Neuronal stem cell (in vitro differentiated cells): ENCODE results near the gene METTL26.
A peak's percentile ranks its signal among the peaks of the same experiment; 100 is the strongest.

Source experiments
- DNase-seq: peaks from one replicate; pipeline ENCODE4 v3.0.0-alpha.2; 2013; ENCODE audit warnings: low spot score
- H2AFZ ChIP-seq: one replicate; pipeline ENCODE4 v1.6.1; 2013; ENCODE audit warnings: mild to moderate bottlenecking, low read length, inconsistent platforms
- H2AK5ac ChIP-seq: 2 replicates; pipeline ENCODE4 v1.6.1; 2013; ENCODE audit warnings: low read depth, mild to moderate bottlenecking, inconsistent platforms, low read length, moderate library complexity, mixed read lengths
- H2BK120ac ChIP-seq: 2 replicates; pipeline ENCODE4 v1.6.1; 2013; ENCODE audit warnings: low read depth, mild to moderate bottlenecking, inconsistent platforms, low read length, moderate library complexity, mixed read lengths
- H2BK12ac ChIP-seq: one replicate; pipeline ENCODE4 v1.6.1; 2013; ENCODE audit warnings: low read length, inconsistent platforms
- H2BK15ac ChIP-seq: 2 replicates; pipeline ENCODE4 v1.6.1; 2013; ENCODE audit warnings: mild to moderate bottlenecking, low read length, inconsistent platforms, mixed read lengths
- H2BK5ac ChIP-seq: one replicate; pipeline ENCODE4 v1.6.1; 2013; ENCODE audit warnings: inconsistent platforms, mild to moderate bottlenecking, low read length, moderate library complexity
- H3K14ac ChIP-seq: one replicate; pipeline ENCODE4 v1.6.1; 2013; ENCODE audit warnings: low read length, inconsistent platforms
- H3K18ac ChIP-seq: 2 replicates; pipeline ENCODE4 v1.6.1; 2013; ENCODE audit warnings: low read length, inconsistent platforms
- H3K23ac ChIP-seq: 2 replicates; pipeline ENCODE4 v1.6.1; 2013; ENCODE audit warnings: low read depth, mild to moderate bottlenecking, mixed read lengths, low read length, inconsistent platforms; ENCODE audit not compliant: poor library complexity
- H3K27ac ChIP-seq: replicated peaks from 3 replicates; pipeline ENCODE4 v1.5.1; 2013; ENCODE audit warnings: low read length, inconsistent platforms
- H3K27me3 ChIP-seq, 3 experiments: 2 replicates each; pipeline ENCODE4 v1.6.1; 2013; ENCODE audit warnings: low read length in 3 of 3, mild to moderate bottlenecking in 2 of 3, inconsistent platforms in 1 of 3, low read depth in 1 of 3, mixed read lengths in 1 of 3, moderate library complexity in 1 of 3; ENCODE audit not compliant: control insufficient read depth in 3 of 3, insufficient read depth in 3 of 3
- H3K36me3 ChIP-seq, 2 donors: replicated peaks in 1 of 2; 2 replicates each; pipeline ENCODE4 v1.6.1; 2013; ENCODE audit warnings: low read length in 2 of 2; ENCODE audit not compliant: control insufficient read depth in 2 of 2, insufficient read depth in 2 of 2
- H3K4ac ChIP-seq: 2 replicates; pipeline ENCODE4 v1.6.1; 2013; ENCODE audit warnings: inconsistent platforms, mild to moderate bottlenecking, low read length, moderate library complexity
- H3K4me1 ChIP-seq, 2 donors: 1 replicate in 1 of 2; 2 replicates in 1 of 2; pipeline ENCODE4 v1.6.1; 2013; ENCODE audit warnings: low read length in 2 of 2, low read depth in 1 of 2; ENCODE audit not compliant: control insufficient read depth in 2 of 2, insufficient read depth in 1 of 2
- H3K4me2 ChIP-seq: one replicate; pipeline ENCODE4 v1.6.1; 2013; ENCODE audit warnings: mild to moderate bottlenecking, low read length, inconsistent platforms; ENCODE audit not compliant: insufficient read depth, poor library complexity, severe bottlenecking
- H3K4me3 ChIP-seq, 2 donors: 2 replicates each; pipeline ENCODE4 v1.5.1; 2013; ENCODE audit warnings: low read length in 2 of 2, mild to moderate bottlenecking in 2 of 2, inconsistent platforms in 1 of 2, moderate library complexity in 1 of 2
- H3K79me1 ChIP-seq: one replicate; pipeline ENCODE4 v1.6.1; 2013; ENCODE audit warnings: low read depth, mild to moderate bottlenecking, inconsistent platforms, low read length, moderate library complexity
- H3K9ac ChIP-seq: one replicate; pipeline ENCODE4 v1.6.1; 2013; ENCODE audit warnings: mild to moderate bottlenecking, low read depth, low read length, inconsistent platforms; ENCODE audit not compliant: poor library complexity
- H3K9me3 ChIP-seq, 2 donors: replicated peaks in 1 of 2; 2 replicates each; pipeline versions ENCODE3 to v1.6.1; 2013; ENCODE audit warnings: low read length in 2 of 2, mild to moderate bottlenecking in 2 of 2, inconsistent platforms in 1 of 2, low read depth in 1 of 2, mixed read lengths in 1 of 2, moderate library complexity in 1 of 2; ENCODE audit not compliant: control insufficient read depth in 2 of 2, insufficient read depth in 1 of 2
- H4K8ac ChIP-seq: one replicate; pipeline ENCODE4 v1.6.1; 2013; ENCODE audit warnings: low read depth, mild to moderate bottlenecking, inconsistent platforms, low read length, moderate library complexity
- H4K91ac ChIP-seq: one replicate; pipeline ENCODE4 v1.6.1; 2013; ENCODE audit warnings: low read length, low read depth, mild to moderate bottlenecking, inconsistent platforms; ENCODE audit not compliant: poor library complexity
- WGBS, 2 donors: extraction: QIAGEN DNeasy Blood & Tissue Kit; methylation state at CpG; one replicate each; pipeline ENCODE4 v1.1.7; 2013; ENCODE audit warnings: missing lambda C conversion rate in 2 of 2, mixed read lengths in 1 of 2; ENCODE audit not compliant: insufficient read length in 2 of 2, insufficient replicate concordance in 1 of 2; ENCODE audit errors: extremely low coverage in 2 of 2; 5-methylcytosine and 5-hydroxymethylcytosine counted together

Gene METTL26

DNA sequence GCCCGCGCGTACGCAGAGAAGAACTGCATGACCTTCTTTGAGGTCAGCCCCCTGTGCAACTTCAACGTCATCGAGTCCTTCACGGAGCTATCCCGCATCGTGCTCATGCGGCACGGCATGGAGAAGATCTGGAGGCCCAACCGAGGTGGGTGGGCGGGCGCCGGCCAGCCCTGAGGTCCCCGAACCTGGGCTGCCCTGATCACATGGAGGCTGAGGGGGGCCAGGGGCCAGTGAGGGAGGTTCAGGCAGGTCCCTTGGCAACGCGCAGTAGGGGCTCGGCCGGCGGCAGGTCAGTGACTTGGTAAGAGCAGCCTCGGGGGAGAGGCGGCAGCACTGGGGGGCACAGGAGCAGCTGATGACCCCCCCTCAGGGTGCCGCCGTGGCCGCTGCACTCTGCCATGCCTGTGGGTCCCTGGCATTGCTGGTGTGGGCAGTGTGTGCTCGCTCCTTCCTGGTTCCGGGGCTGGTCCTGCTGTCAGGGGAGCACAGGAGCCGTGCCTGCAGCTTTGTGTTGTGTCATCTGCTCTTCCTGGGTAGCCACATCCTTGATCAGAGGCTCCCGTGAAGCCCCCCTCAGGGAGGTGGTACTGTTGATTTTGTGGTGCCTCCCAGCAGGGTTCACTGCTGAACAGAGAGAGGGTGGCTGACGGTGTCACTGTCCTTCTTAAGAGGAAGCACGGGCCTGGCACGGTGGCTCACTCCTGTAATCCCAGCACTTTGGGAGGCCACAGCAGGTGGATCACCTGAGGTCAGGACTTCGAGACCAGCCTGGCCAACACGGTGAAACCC is 9.9 kb downstream of the METTL26 start:
- no peak overlapping the region for H3K4me3 ChIP-seq
- no peaks in the 10 kb centered on the region for H3K27me3 ChIP-seq
- peak overlapping the region; percentile 46 for H2AK5ac ChIP-seq
- no CpG with 5 or more reads among the region's 35 CpGs for WGBS, 2 donors
- H3K23ac ChIP-seq: peak overlapping the region; percentile 55
- H2BK12ac ChIP-seq: no peak overlapping the region
- H3K4me1 ChIP-seq: peaks cover 26 to 27% of the 10 kb centered on the region in 2 donors
- peak overlapping the region; percentile 37 for H3K4ac ChIP-seq
- no peak overlapping the region for H4K8ac ChIP-seq
- H2BK120ac ChIP-seq: no peak overlapping the region
- no peak overlapping the region for H3K27ac ChIP-seq
- H3K14ac ChIP-seq: peak overlapping the region; percentile 71
- H4K91ac ChIP-seq: no peak overlapping the region
- no peak overlapping the region for H3K9ac ChIP-seq
- H2AFZ ChIP-seq: no peak overlapping the region
- H3K9me3 ChIP-seq: no peaks in the 10 kb centered on the region
- H3K79me1 ChIP-seq: peaks cover 8% of the 10 kb centered on the region
- H3K18ac ChIP-seq: peak overlapping the region; percentile 28
- H2BK15ac ChIP-seq: no peak overlapping the region
- no peak for DNase-seq
- no peak overlapping the region for H3K4me2 ChIP-seq
- H2BK5ac ChIP-seq: no peak overlapping the region
- H3K36me3 ChIP-seq: peaks cover 3 to 35% of the 10 kb centered on the region in 2 donors

GRCh38 chr16:625117-625976 is 10.8 kb downstream of the METTL26 start:
- Histone ChIP-seq H2AK5ac (peak overlapping the region; percentile 79), H2BK120ac (no peak overlapping the region), H3K18ac (no peak overlapping the region), H3K14ac (no peak overlapping the region), H2BK12ac (no peak overlapping the region), H2BK15ac (no peak overlapping the region), H3K9me3 (no peaks in the 10 kb centered on the region), H2BK5ac (peak overlapping the region; percentile 53), H2AFZ (no peak overlapping the region), H3K4me3 (no peak overlapping the region), H3K23ac (peak overlapping the region; percentile 55), H3K4me2 (no peak overlapping the region), H3K4ac (peak overlapping the region; percentile 37), H3K9ac (peak overlapping the region; percentile 50), H3K4me1 (peaks cover 20 to 24% of the 10 kb centered on the region in 2 donors), H3K79me1 (peaks cover 8% of the 10 kb centered on the region), H4K8ac (no peak overlapping the region), H3K27ac (no peak overlapping the region), H3K27me3 (no peaks in the 10 kb centered on the region), H4K91ac (no peak overlapping the region), H3K36me3 (peaks cover 3 to 35% of the 10 kb centered on the region in 2 donors)
- no CpG with 5 or more reads among the region's 37 CpGs for WGBS, 2 donors
- DNase-seq: no peak

DNA sequence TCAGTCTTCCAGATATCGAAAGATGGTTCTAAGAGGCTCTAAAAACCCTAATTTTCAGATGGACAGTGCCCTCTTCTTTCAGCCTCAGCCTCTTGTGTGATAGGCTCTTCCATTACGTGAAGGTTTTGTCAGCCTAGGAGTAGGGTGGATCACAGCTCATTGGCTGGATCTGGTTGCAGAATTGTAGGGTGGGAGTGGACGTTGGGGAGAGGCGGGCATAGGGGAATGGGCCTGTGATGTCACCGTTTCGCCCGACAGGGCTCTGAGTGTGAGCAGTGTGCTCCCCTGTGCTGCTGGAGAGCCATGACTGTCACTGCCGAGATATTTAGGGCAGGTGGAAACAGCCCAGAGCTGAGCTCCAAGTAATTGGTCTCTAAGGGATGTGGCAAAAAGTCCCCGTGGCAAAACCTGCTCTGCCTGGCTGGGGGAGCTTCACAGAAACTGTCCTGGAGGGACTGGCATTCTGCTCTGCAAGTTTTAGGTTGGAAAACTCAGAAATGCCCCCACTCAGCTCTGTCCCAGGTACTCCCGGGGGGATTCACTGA is 11.5 kb downstream of the METTL26 start:
- peak overlapping the region; percentile 52 for H2AK5ac ChIP-seq
- H3K79me1 ChIP-seq: peaks cover 8% of the 10 kb centered on the region
- H3K4ac ChIP-seq: no peak overlapping the region
- peaks cover 3 to 35% of the 10 kb centered on the region in 2 donors for H3K36me3 ChIP-seq
- no peak overlapping the region for H2BK15ac ChIP-seq
- H3K23ac ChIP-seq: no peak overlapping the region
- no peak overlapping the region for H2BK12ac ChIP-seq
- H4K91ac ChIP-seq: no peak overlapping the region
- peak overlapping the region; percentile 8 for H3K18ac ChIP-seq
- H4K8ac ChIP-seq: no peak overlapping the region
- no peak overlapping the region for H2BK5ac ChIP-seq
- no peak overlapping the region for H2BK120ac ChIP-seq
- no peak overlapping the region for H3K9ac ChIP-seq
- no peak overlapping the region for H3K14ac ChIP-seq
- H3K27ac ChIP-seq: no peak overlapping the region
- DNase-seq: no peak
- no CpG with 5 or more reads among the region's 10 CpGs for WGBS, 2 donors
- H3K9me3 ChIP-seq: no peaks in the 10 kb centered on the region
- no peaks in the 10 kb centered on the region for H3K27me3 ChIP-seq
- H2AFZ ChIP-seq: no peak overlapping the region
- no peak overlapping the region for H3K4me3 ChIP-seq
- H3K4me2 ChIP-seq: no peak overlapping the region
- peaks cover 16 to 19% of the 10 kb centered on the region in 2 donors for H3K4me1 ChIP-seq

- no peak overlapping the region for H3K4me2 ChIP-seq
- H2AFZ ChIP-seq: no peak overlapping the region
- H3K4me3 ChIP-seq: no peak overlapping the region
- H3K27me3 ChIP-seq: no peaks in the 10 kb centered on the region
- H4K8ac ChIP-seq: no peak overlapping the region
- no peak overlapping the region for H3K9ac ChIP-seq
- peaks cover 3 to 26% of the 10 kb centered on the region in 2 donors for H3K36me3 ChIP-seq
- H3K4ac ChIP-seq: no peak overlapping the region
- WGBS, 2 donors: no CpG with 5 or more reads among the region's 17 CpGs
- H2BK5ac ChIP-seq: no peak overlapping the region
- H3K14ac ChIP-seq: no peak overlapping the region
- peak overlapping the region; percentile 52 for H2AK5ac ChIP-seq
- DNase-seq: no peak
- H3K18ac ChIP-seq: peak overlapping the region; percentile 5
- H2BK12ac ChIP-seq: no peak overlapping the region
- no peaks in the 10 kb centered on the region for H3K9me3 ChIP-seq
- H2BK15ac ChIP-seq: no peak overlapping the region
- peak overlapping the region; percentile 17 for H3K23ac ChIP-seq
- no peak overlapping the region for H3K27ac ChIP-seq
- peaks cover 9% of the 10 kb centered on the region for H3K79me1 ChIP-seq
- peaks cover 0 to 7% of the 10 kb centered on the region in 2 donors for H3K4me1 ChIP-seq
- no peak overlapping the region for H4K91ac ChIP-seq
- H2BK120ac ChIP-seq: no peak overlapping the region
These were observed 13.2 kb downstream of the METTL26 start for GRCh38 chr16:622920-623280.
